Thyroid gland (tissue), 4 donors: Measurements from ENCODE around the gene COG2.

Experiments
- CTCF ChIP-seq, 6 experiments: fragments of 200-600 bp in 3 of 6; fragments of 450-650 bp in 3 of 6; sonication (generic) in 3 of 6; IDR thresholded peaks; one replicate each; pipeline ENCODE4 v1.5.1; 2016 to 2019; ENCODE audit warnings: antibody characterized with exemption in 6 of 6, mild to moderate bottlenecking in 2 of 6, inconsistent platforms in 1 of 6, moderate library complexity in 1 of 6
- POLR2A ChIP-seq, 2 donors: fragments of 450-650 bp; IDR thresholded peaks; one replicate each; pipeline ENCODE4 v1.6.1; 2017; ENCODE audit warnings: antibody characterized with exemption in 2 of 2, mild to moderate bottlenecking in 2 of 2, moderate library complexity in 1 of 2

GRCh38 chr1:230703679-230704385, 61.6 kb downstream of the COG2 start:
- no peak for TF ChIP-seq CTCF (IDR thresholded peaks at IDR 0.05)
- no peak for TF ChIP-seq POLR2A (IDR thresholded peaks at IDR 0.05)
